RPMI7951 (cell line): Measurements from ENCODE around the gene ALX4. TPM values are rescaled to one million over a fixed set of nuclear protein-coding genes. Genes with fewer than 3 reads are reported as not detected.

Experiments used
- DNase-seq: peaks from one replicate; pipeline ENCODE4 v3.0.0-alpha.2; 2012; ENCODE audit warnings: low read depth
- total RNA-seq: library from RNA; depleted of rRNA; stranded (reverse); fragments of >200 nt; shearing (Covaris generic); gene quantifications from 2 replicates; pipeline ENCODE4 v1.2.3, GENCODE V29; 2014

ALX4 gene
- total RNA-seq, 1 experiment from 2014 or later = not detected

- peak; percentile 34 for DNase-seq
Measured at GRCh38 chr11:44315947-44316658, 6.2 kb upstream of the ALX4 start.

GRCh38 chr11:44314733-44315132 lies 4.8 kb upstream of the ALX4 start:
- DNase-seq = no peak

DNA sequence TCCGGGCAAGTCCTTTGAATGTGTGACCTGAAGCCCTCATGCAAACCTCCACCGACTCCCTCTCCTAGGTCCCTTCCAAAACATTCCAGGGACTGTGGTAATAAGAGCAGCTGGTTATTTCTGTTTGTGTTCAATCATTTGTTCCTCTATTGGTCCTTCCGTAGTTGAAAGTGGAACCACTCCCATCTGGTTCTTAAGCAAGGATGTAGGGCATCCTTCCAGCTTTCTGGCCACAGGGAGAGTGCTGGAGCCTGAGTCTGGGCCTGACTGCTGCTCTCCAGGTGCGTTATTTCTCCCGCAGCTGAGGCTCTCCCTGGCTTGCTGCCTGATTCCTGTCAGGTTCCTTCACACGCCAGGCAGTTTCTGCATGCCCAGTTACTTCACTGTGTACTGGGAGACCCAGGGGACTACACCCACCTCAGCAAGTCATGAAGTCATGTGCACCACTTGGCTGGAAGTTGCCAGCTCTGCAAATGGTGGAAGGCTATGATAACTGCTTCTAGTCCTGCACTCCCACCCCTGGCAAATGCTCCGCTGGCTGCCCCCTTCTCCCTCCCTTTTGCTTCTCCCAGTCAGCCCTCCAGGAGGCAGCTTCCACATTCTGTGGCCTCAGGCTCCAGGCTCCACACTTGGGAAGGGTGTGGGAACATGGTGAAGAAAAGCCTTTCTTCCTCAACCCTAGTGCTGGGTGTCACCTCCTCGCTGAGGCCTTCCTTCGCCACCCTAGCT lies 4.0 kb upstream of the ALX4 start:
- peak; percentile 33 for DNase-seq

DNA sequence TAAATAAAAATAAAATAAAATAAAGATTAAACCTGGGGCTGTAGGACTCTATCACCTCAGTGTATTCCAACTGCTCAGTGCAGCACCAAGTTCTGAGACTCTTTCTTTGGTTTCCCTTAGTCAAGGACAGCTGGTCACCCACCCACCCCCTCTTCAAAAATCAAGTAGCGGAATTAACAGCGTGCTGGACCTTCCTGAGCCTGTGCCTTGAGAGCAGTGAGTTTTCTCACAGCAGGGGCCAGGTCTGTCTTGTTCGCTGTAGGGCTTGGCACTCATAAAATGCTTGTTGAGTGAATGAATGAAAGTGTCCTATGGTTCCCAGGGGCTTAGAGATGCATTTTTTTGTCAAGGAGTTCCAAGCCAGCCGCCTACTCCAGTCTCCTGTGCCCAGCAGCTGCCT lies 2.9 kb upstream of the ALX4 start:
- no peak for DNase-seq

DNA sequence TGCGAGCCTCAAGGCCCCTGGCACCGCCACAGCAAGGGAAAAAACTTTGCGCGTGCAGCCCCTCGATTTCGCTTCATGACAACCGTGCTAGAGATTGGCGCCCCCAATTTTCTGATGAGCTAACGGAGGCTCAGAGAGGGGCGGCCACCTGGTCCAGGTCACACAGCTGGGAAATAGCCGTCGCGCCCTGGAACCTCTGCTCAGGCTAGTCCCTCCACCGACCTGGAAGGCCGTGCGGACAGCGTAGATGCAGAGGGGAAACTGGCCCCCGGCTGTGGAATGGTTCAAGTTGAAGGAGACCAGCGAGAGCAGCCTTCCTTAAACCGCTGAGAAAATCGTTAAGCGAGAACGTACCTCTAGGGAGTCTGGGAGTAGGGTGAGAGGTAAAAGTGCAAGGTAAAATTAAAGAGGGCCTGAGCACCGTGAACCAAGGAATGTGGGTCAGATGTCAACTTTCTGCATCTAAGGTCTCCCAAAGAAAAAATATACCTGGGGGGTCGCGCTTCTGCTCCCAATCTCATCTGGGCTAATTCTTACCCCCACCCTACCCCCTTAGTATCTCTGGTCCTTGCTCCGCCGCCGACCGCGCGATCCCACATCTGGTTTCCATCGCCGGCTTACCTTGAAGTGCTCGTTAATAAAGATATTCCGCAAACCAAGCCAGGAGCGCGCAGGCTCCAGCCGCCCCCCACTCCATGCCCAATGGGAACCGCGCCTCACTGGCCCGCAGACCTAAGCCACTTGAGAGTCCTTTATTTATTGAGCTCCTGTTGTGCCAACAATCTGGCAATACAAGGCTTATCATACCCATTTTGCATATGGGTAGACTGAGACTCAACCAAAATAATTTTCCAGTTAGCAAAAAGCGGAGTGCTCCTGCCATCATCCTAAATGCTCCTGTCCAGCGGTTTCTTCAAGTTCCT lies 1.7 kb upstream of the ALX4 start:
- no peak for DNase-seq

DNA sequence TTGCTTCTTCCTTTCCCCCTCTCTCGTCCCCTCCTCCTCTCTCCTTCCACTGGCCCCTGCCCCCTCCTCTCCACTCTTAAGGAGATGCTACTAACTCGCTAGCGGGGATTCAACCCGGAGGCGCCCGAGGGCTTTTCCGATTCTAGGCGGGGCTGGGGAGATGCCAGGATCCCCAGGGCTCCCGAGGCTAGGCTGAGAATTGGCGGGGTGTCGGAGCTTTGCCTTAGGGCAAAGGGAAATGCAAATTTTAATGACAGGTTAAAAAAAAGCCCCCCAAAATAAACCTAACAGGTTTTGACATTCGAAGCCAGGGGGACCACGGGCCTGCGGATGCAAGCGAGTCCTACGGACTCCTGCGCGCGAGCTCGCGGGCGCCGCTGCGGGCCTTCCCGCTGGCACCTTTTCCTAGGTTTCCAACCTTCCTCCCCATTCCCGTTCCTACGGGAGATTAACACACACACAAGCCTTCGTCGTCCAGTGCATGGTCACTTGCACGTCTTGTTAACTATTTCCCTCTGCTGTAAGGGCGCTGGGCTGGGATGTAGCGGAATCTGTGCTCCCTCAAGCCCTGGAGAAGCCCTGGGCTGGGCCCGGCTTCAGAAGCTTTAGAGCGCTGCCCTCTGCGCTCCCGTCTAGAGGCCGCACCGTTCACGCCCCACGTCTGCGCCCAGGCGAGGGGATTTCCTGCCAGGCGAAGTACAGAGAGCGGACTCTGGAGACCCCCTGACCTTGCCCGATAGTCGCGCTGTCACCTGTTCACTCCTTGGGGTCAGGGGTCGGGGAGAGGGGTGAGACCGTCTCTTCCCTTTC lies 729 bp upstream of the ALX4 start:
- DNase-seq = no peak

DNA sequence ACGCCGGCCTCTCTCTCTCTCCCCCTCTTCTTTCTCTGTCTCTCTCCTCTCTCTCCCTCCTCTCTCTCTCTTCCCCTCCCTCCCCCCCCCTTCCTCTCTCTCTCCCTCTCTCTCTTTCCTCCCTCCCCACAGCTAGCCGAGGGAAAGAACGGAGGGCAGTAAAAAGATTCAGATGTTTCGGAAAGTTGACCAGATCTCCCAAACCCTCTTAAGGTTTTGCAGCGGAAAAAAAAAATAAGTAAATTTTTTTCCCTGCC lies 195 bp upstream of the ALX4 start:
- no peak for DNase-seq

DNA sequence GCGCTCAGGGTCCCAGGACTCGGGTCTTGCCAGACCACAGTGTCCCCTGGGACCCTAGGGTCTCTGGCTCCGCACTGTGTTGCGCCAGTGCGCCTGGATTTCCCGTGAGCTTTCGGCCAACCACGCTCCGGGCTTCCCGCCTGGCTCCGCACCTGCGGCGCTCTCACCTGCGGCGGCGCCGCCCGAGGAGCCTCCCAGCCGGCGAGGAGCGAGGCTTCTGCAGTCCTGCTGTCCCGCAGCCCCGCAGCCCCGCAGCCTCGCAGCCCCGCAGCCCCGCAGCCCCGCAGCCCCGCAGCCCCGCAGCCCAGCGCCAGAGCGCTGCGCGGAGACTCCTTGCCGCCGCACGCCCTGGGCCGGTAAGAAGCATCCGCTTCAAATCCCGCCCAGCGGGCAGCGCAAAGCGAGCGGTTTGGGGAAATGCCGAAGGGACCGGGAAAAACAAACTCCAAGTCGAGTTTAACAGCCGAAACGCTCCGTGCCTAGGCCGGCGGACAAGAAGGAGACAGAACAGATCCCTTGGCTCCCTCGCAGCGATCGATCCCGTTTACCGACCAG lies 939 bp downstream of the ALX4 start:
- DNase-seq = no peak

DNA sequence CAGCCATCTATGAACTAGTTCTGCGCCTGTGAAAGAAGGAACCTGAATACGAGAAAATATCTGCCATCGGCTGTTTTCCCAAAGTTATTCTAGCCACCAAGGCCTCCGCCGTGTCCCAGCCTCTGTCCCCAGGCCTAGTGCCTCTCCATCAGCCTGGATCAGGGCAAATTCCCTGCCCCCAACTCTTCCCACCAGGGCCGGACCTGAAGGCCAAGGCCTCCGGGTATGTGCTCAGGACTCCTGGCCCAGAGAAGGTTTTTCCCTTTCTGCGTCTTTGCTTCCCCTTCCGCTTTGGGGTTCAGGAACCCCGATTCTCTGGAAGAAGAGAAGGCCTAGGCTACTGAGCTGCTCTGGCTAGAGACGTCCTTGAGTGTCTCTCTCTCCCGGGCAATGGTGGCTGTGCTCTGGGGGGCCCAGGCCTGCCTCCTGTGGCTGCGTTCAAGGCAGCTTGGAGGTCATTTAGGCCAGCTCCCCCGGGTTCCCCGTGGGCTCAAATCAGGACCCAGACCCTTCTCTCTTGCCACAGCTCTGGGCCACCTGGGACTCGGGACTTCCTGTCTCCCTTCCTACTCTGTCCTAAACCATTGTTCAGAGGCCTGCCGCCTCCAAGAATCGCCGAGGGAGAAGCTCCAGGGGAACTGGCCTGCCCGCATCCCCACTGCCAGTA lies 1.6 kb downstream of the ALX4 start:
- no peak for DNase-seq

DNA sequence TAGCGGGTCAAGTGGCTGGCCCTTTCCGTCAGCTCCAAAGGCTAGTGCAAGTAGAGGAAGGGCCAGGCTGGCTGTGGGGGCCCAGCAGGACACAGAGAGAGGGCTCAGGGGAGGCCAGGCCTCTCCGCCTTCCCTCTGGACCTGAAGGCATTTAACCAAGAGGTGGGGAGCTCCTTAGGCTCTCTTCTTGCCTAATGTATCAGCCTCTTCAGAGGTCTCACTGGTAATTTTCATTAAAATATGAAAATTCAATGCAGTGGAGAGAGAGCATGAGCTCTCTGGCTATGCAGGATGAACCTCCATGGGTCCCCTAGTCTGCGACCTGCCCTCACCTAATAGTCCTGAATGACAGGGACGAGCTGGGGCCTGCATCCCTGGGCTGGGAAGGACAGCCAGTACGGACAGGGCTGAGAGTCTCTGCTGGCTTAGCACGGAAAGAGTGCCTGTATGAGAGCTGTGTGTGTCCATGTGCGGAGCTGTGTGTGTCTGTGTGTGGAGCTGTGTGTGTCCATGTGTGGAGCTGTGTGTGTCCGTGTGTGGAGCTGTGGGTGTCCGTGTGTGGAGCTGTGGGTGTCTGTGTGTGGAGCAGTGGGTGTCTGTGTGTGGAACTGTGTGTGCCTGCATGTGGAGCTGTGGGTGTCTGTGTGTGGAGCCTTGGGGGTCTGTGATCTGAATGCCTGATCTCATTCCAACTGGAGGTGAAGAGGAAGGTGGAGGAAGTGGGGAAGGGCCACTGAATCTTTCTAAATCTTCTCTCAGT lies 2.4 kb downstream of the ALX4 start:
- DNase-seq = no peak

GRCh38 chr11:44306918-44307244 lies 3.1 kb downstream of the ALX4 start:
- DNase-seq = no peak

GRCh38 chr11:44306052-44306917 lies 3.7 kb downstream of the ALX4 start:
- no peak for DNase-seq

DNA sequence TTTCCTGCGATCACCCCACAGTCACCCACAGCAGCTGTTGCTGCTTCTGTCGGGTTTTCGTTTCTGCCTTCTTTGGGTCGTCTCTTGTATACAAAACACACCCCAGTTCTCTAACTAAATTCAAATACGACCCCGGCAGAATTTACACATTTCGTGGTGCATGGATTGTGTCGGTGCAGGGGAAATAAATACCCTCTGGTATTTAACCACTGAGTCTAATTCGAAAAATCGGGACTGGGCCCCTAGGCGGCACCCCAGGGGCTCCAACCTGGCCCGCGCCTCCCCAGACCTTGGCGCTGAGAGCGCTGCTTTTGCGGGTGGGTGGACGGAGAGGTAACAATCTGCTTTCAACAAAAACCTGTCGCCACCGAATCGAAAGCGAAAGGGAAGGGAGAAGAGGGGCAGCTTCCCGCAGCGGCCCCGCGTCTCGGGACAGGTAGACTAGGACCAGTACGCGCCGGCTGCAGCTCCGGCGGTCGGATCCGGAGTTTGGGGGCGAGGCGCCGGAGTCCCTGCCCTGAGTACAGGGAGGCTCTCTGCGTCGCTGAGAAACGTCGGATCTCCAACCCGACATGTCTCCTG lies 4.4 kb downstream of the ALX4 start:
- no peak for DNase-seq

- DNase-seq = no peak
Measured at GRCh38 chr11:44305026-44305469, 4.9 kb downstream of the ALX4 start.

GRCh38 chr11:44304091-44305025 lies 5.6 kb downstream of the ALX4 start:
- DNase-seq = no peak

DNA sequence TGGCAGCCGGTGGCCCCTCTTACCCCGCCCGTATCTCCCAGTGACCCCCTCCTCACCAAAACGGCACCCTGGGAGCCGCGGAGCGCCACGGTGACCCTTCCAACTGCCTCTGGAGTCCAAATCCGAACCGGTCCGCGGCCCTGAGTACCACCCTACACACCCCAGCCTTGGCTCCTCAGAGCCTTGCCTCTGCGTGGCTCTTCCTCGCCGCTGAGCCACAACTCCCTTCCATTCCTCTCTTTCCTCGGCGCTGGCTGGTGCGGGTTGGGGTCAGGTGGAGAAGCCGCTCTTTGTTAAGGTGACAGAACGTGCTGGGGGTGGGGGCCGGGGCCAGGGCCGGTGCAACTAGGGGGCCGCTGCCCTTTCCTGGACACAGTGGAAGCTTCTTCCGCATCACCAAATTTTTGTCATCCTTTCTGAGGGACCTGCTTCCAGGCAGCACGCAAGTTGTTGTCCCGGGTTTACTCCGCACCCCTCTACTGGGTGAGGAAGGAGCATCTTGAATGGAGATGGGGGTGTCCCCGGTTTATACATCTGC lies 6.5 kb downstream of the ALX4 start:
- DNase-seq = no peak

GRCh38 chr11:44301564-44302271 lies 8.2 kb downstream of the ALX4 start:
- peak; percentile 89 for DNase-seq
